Left lung (tissue), 10 donors: ENCODE results near the gene POMT1. TPM values are rescaled to one million over a fixed set of nuclear protein-coding genes. Genes with fewer than 3 reads are reported as not detected.
A peak's percentile ranks its signal among the peaks of the same experiment; 100 is the strongest.

Experiments used
- ATAC-seq: fragments of 200-7000 bp; cut with Tn5 transposase; one replicate; pipeline ENCODE4 v1.9.1; 2020; ENCODE audit warnings: moderate library complexity
- DNase-seq, 4 donors: peaks; one replicate each; pipeline ENCODE4 v3.0.0-alpha.2; 2013 to 2020
- H3K27ac ChIP-seq, 2 donors: fragments of 200-600 bp; sonication (generic) in 1 of 2; one replicate each; pipeline versions ENCODE4 v1.5.0 to v1.8.0; 2020 to 2021
- H3K27me3 ChIP-seq, 2 donors: fragments of 200-600 bp; sonication (generic) in 1 of 2; one replicate each; pipeline versions ENCODE4 v1.5.0 to v1.8.0; 2020 to 2021
- H3K36me3 ChIP-seq, 2 donors: fragments of 200-600 bp; sonication (generic) in 1 of 2; one replicate each; pipeline versions ENCODE4 v1.5.0 to v1.8.0; 2020 to 2021
- H3K4me1 ChIP-seq, 2 donors: fragments of 200-600 bp; one replicate each; pipeline ENCODE4 v1.8.0; 2021
- H3K4me3 ChIP-seq, 2 donors: fragments of 200-600 bp; sonication (generic) in 1 of 2; one replicate each; pipeline versions ENCODE4 v1.5.0 to v1.8.0; 2020 to 2021; ENCODE audit warnings: mild to moderate bottlenecking in 1 of 2
- H3K9me3 ChIP-seq, 2 donors: fragments of 200-600 bp; sonication (generic) in 1 of 2; one replicate each; pipeline versions ENCODE4 v1.5.0 to v1.8.0; 2020 to 2021
- intact Hi-C, 2 donors: fragments of 100-400 bp; cut with DNase I; formaldehyde crosslinking; loops; one replicate each; pipeline versions ENCODE4 v1.11.2 to v1.14.2; 2022
- polyA plus RNA-seq, 6 donors: library from polyadenylated mRNA; unstranded; fragments of 120-200 nt; gene quantifications; one replicate each; pipeline ENCODE4 v1.2.1, GENCODE V29; 2013; ENCODE audit not compliant: insufficient read length in 6 of 6
- total RNA-seq, 2 donors: library from RNA; stranded (reverse); fragmentation: NEBNext Ultra II Directional; extraction: Animal tissue kit (Norgen Biotek cat#: 25700); gene quantifications; one replicate each; pipeline ENCODE4 v1.2.1, GENCODE V29; 2021
- TF ChIP-seq, protein P1 (sequence below), 2 donors: fragments of 200-600 bp; sonication (generic) in 1 of 2; IDR thresholded peaks; one replicate each; pipeline versions ENCODE4 v1.5.0 to v1.8.0; 2021; ENCODE audit warnings: antibody characterized with exemption in 2 of 2
- donor health status: DM: no; HTN: yes; CAD: no.
- donor health status: DM: no; HTN: no; CAD: no.

Gene POMT1
- total and polyA plus RNA-seq, 8 donors, result 20.3 to 56.9 (median 39.2) TPM

DNA sequence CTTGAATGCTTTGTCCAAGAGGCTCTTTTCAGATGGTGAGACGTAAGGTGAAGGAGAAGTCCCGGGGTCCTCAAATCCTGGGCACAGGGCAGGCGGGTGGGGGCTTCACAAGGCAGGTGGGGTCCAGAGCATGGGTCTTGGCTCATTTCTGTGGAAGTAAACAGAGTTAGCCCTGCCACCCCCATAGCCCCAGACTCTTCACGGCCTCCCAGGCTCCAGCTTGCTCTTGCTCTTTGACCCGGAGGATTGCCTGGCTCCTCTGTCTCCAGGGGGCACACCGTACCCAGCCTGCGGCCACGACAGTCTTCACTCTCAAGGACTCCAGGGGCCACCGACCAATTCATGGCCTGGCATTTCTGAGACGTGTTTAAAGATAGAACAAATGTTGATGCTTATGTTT, 28.8 kb upstream of the POMT1 start:
- Histone ChIP-seq H3K27ac (no peak overlapping the region), H3K27me3 (no peaks in the 10 kb centered on the region), H3K9me3 (no peaks in the 10 kb centered on the region), H3K4me3 (no peak overlapping the region), H3K36me3 (peaks cover 0 to 100% of the 10 kb centered on the region in 2 donors), H3K4me1 (no peaks in the 10 kb centered on the region)
- intact Hi-C loops, result loop anchor here in 1 of 2 donors (10.0 kb wide), 1 partner anchor 129 kb away; no protein-coding TSS in a partner anchor
- TF ChIP-seq, protein P1, sequence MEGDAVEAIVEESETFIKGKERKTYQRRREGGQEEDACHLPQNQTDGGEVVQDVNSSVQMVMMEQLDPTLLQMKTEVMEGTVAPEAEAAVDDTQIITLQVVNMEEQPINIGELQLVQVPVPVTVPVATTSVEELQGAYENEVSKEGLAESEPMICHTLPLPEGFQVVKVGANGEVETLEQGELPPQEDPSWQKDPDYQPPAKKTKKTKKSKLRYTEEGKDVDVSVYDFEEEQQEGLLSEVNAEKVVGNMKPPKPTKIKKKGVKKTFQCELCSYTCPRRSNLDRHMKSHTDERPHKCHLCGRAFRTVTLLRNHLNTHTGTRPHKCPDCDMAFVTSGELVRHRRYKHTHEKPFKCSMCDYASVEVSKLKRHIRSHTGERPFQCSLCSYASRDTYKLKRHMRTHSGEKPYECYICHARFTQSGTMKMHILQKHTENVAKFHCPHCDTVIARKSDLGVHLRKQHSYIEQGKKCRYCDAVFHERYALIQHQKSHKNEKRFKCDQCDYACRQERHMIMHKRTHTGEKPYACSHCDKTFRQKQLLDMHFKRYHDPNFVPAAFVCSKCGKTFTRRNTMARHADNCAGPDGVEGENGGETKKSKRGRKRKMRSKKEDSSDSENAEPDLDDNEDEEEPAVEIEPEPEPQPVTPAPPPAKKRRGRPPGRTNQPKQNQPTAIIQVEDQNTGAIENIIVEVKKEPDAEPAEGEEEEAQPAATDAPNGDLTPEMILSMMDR (IDR thresholded peaks at IDR 0.05), result no peak
- ATAC-seq (no peak), DNase-seq (peak in 2 of 4 donors; percentile 13 to 46)

DNA sequence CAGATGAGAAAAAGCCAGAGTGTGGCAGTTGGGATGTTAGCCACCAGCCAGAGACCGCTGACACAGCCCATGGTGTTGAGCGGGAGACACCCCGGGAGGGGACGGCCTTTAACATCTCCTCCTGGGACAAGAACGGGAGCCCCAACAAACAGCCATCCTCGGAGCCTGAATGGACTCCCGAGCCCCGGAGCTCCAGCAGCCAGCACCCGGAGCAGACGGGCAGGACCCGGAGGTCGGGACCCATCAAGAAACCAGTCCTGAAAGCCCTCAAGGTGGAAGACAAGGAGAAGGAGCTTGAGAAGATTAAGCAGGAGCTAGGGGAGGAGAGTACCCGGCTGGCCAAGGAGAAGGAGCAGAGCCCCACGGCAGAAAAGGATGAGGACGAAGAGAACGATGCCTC, 28.0 kb upstream of the POMT1 start:
- no peaks in the 10 kb centered on the region for H3K4me1 ChIP-seq
- no peak overlapping the region for H3K27ac ChIP-seq
- H3K27me3 ChIP-seq, result no peaks in the 10 kb centered on the region
- H3K9me3 ChIP-seq, result no peaks in the 10 kb centered on the region
- ATAC-seq, result no peak
- H3K4me3 ChIP-seq, result no peak overlapping the region
- TF ChIP-seq, protein P1 (IDR thresholded peaks at IDR 0.05), result no peak
- H3K36me3 ChIP-seq, result peaks cover 0 to 100% of the 10 kb centered on the region in 2 donors
- DNase-seq, result peak in 1 of 4 donors; percentile 33
- intact Hi-C loops, result loop anchor here in 1 of 2 donors (10.0 kb wide), 1 partner anchor 130 kb away; no protein-coding TSS in a partner anchor

DNA sequence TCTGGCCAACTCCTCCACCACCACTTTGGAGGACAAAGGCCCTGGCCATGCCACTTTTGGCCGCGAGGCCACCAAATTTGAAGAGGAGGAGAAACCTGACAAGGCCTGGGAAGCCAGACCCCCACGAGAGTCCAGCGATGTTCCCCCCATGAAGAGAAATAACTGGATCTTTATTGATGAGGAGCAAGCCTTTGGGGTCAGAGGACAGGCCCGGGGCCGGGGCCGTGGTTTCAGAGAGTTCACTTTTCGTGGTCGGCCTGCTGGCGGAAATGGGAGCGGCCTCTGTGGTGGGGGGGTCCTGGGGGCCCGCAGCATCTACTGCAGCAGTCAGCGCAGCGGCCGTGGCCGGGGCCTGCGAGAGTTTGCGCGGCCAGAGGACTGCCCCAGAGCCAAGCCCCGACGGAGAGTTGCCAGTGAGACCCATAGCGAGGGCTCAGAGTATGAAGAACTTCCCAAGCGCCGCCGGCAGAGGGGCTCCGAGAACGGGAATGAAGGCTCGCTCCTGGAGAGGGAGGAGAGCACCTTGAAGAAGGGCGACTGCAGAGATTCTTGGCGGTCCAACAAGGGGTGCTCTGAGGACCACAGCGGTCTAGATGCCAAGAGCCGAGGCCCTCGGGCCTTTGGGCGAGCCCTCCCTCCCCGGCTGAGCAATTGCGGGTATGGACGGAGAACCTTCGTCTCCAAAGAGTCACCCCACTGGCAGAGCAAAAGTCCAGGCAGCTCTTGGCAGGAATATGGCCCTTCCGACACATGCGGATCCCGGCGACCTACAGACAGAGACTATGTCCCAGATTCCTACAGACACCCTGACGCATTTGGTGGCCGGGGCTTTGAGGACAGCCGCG, 27.4 kb upstream of the POMT1 start:
- ATAC-seq (no peak), DNase-seq (peak in 1 of 4 donors; percentile 75)
- TF ChIP-seq, protein P1 (IDR thresholded peaks at IDR 0.05), result no peak
- Histone ChIP-seq H3K27ac (no peak overlapping the region), H3K27me3 (no peaks in the 10 kb centered on the region), H3K9me3 (no peaks in the 10 kb centered on the region), H3K4me3 (no peak overlapping the region), H3K36me3 (peaks cover 0 to 100% of the 10 kb centered on the region in 2 donors), H3K4me1 (no peaks in the 10 kb centered on the region)
- intact Hi-C loops, result loop anchor here in 1 of 2 donors (10.0 kb wide), 1 partner anchor 131 kb away; no protein-coding TSS in a partner anchor

DNA sequence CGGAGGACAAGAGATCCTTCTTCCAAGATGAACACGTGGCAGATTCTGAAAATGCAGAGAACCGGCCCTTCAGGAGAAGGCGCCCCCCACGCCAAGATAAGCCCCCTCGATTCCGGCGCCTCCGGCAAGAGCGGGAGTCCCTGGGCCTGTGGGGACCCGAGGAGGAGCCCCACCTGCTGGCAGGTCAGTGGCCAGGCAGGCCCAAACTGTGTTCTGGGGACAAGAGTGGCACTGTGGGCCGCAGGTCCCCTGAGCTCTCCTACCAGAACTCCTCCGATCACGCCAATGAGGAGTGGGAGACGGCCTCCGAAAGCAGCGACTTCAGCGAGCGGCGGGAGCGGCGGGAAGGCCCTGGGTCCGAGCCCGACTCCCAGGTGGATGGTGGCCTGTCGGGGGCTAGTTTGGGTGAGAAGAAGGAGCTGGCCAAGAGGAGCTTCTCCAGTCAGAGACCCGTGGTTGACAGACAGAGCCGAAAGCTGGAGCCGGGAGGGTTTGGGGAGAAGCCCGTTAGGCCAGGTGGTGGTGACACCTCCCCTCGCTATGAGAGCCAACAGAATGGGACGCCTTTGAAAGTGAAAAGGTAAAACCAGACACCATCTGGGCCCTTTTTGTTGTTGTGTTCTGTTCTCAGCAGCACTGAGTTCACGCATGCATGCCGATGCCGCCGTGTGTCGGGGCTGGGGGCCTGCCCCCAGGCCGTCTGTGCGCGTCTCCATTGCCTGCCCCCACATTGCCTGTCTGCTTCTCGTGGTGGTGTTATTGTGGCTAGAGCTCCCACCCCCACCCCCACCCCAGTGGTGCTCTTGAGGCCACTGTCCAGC, 26.6 kb upstream of the POMT1 start:
- TF ChIP-seq, protein P1 (IDR thresholded peaks at IDR 0.05), result peak in 1 of 2 donors; percentile 20
- Histone ChIP-seq H3K36me3 (peaks cover 0 to 100% of the 10 kb centered on the region in 2 donors), H3K27me3 (no peaks in the 10 kb centered on the region), H3K9me3 (no peaks in the 10 kb centered on the region), H3K27ac (no peak overlapping the region), H3K4me1 (no peaks in the 10 kb centered on the region), H3K4me3 (no peak overlapping the region)
- peak in 1 of 4 donors; percentile 67 for DNase-seq
- intact Hi-C loops, result loop anchor here in 1 of 2 donors (10.0 kb wide), 1 partner anchor 131 kb away; no protein-coding TSS in a partner anchor
- peak; percentile 30 for ATAC-seq
